NCI-H748 treated with DMSO at 0.1 percent for 48 hours (cell line): Measurements from ENCODE around the gene TBK1.

Source experiments
- DNase-seq: peaks from one replicate; lab custom pipeline; 2025; lab: John Stamatoyannopoulos, UW

Gene TBK1

GRCh38 chr12:64545081-64545382, 93.1 kb downstream of the TBK1 start:
- DNase-seq = no peak

GRCh38 chr12:64549108-64549507, 97.2 kb downstream of the TBK1 start:
- DNase-seq = no peak

- no peak for DNase-seq
Observed at GRCh38 chr12:64550755-64551154, 98.8 kb downstream of the TBK1 start.

- DNase-seq = no peak
Observed at GRCh38 chr12:64551676-64552075, 99.8 kb downstream of the TBK1 start.
